A549 (cell line): ENCODE measurements around the gene TRIM9. TPM values are rescaled to one million over a fixed set of nuclear protein-coding genes. Genes with fewer than 3 reads are reported as not detected.

Source experiments
- ATAC-seq, 2 experiments: fragments of 200-7000 bp in 1 of 2; fragments of >200 bp in 1 of 2; cut with Nextera tagmentation in 1 of 2; cut with Tn5 transposase in 1 of 2; 3 replicates each; pipeline versions ENCODE4 v1.8.0 to v1.9.1; 2018 to 2020; ENCODE audit warnings: mild to moderate bottlenecking in 1 of 2, moderate library complexity in 1 of 2
- CTCF ChIA-PET: fragments of 300-600 bp; sonication (Branson Sonifier 250); formaldehyde crosslinking; extraction: SDS; loops from one replicate; lab custom pipeline; 2021; ENCODE audit warnings: antibody characterized with exemption, inconsistent platforms; lab: Yijun Ruan, JAX
- POLR2A ChIA-PET: fragments of 350-600 bp; formaldehyde crosslinking; extraction: SDS; loops from one replicate; lab custom pipeline; 2021; ENCODE audit warnings: antibody characterized with exemption, inconsistent platforms; lab: Yijun Ruan, JAX
- DNase-seq, 2 experiments: peaks; one replicate each; pipeline versions ENCODE4 v3.0.0 to v3.0.0-alpha.2; 2011 to 2016; ENCODE audit warnings: low read depth in 1 of 2, low spot score in 1 of 2
- FAIRE-seq: peaks from 2 replicates; lab custom pipeline; 2011; peaks lifted over from hg19 to GRCh38; lab: Jason Lieb, UNC
- H3K27ac ChIP-seq, 2 experiments: fragments of >200 bp; sonication (Bioruptor Twin); formaldehyde crosslinking; 3 replicates each; pipeline ENCODE4 v1.5.1; 2016 to 2017
- H3K4me1 ChIP-seq: fragments of >200 bp; sonication (Bioruptor Twin); formaldehyde crosslinking; 3 replicates; pipeline ENCODE4 v1.6.1; 2016
- H3K4me2 ChIP-seq: fragments of >200 bp; sonication (Bioruptor Twin); formaldehyde crosslinking; 3 replicates; pipeline ENCODE4 v1.6.1; 2016
- H3K4me3 ChIP-seq: fragments of >200 bp; sonication (Bioruptor Twin); formaldehyde crosslinking; 3 replicates; pipeline ENCODE4 v1.5.1; 2016
- H3K9me3 ChIP-seq: fragments of >200 bp; sonication (Bioruptor Twin); formaldehyde crosslinking; 3 replicates; pipeline ENCODE4 v1.6.1; 2016
- ATOH8 ChIP-seq: fragments of 250-450 bp; sonication (Bioruptor Pico); IDR thresholded peaks from 2 replicates; pipeline ENCODE4 v1.5.0; 2020; ENCODE audit warnings: low read depth, mild to moderate bottlenecking, moderate library complexity
- BCL3 ChIP-seq: fragments of >200 bp; sonication (Bioruptor Twin); formaldehyde crosslinking; IDR thresholded peaks from 3 replicates; pipeline ENCODE4 v1.6.1; 2016
- CBX2 ChIP-seq: fragments of 200-600 bp; sonication (generic); IDR thresholded peaks from 2 replicates; pipeline ENCODE4 v1.6.1; 2016; ENCODE audit warnings: low read depth, mild to moderate bottlenecking, borderline replicate concordance
- CHD2 ChIP-seq: fragments of 150-350 bp; IDR thresholded peaks from 2 replicates; pipeline ENCODE4 v1.6.1; 2014; ENCODE audit warnings: low read length; ENCODE audit not compliant: partially characterized antibody
- EP300 ChIP-seq, 2 experiments: fragments of >200 bp; sonication (Bioruptor Twin); formaldehyde crosslinking; IDR thresholded peaks; 2 replicates in 1 of 2; 3 replicates in 1 of 2; pipeline ENCODE4 v1.6.1; 2016 to 2017
- GATA3 ChIP-seq: IDR thresholded peaks from 2 replicates; pipeline ENCODE4 v1.6.1; 2012; ENCODE audit warnings: borderline replicate concordance
- HOXA7 ChIP-seq: fragments of 250-450 bp; sonication (Bioruptor Pico); IDR thresholded peaks from 2 replicates; pipeline ENCODE4 v1.5.0; 2020; ENCODE audit warnings: mild to moderate bottlenecking, moderate library complexity
- JUN ChIP-seq, 2 experiments: fragments of >200 bp; sonication (Bioruptor Twin); formaldehyde crosslinking; IDR thresholded peaks; 2 replicates in 1 of 2; 3 replicates in 1 of 2; pipeline ENCODE4 v1.6.1; 2016 to 2017
- KDM1A ChIP-seq: fragments of 200-600 bp; sonication (generic); IDR thresholded peaks from 2 replicates; pipeline ENCODE4 v1.6.1; 2016; ENCODE audit warnings: low read depth, mild to moderate bottlenecking
- MAFK ChIP-seq: fragments of 450-650 bp; IDR thresholded peaks from 2 replicates; pipeline ENCODE4 v1.6.1; 2014; ENCODE audit not compliant: partially characterized antibody
- MAX ChIP-seq: IDR thresholded peaks from 2 replicates; pipeline ENCODE4 v1.6.1; 2012
- POLR2AphosphoS2 ChIP-seq: conservative IDR thresholded peaks from 2 replicates; pipeline ENCODE4 v1.6.1; 2012; ENCODE audit warnings: low read length, improper control_type of control experiment, inconsistent platforms
- RAD21 ChIP-seq, 2 experiments: fragments of >200 bp in 1 of 2; sonication (Bioruptor Twin) in 1 of 2; formaldehyde crosslinking in 1 of 2; IDR thresholded peaks in 1 of 2; conservative IDR thresholded peaks in 1 of 2; 2 replicates in 1 of 2; 3 replicates in 1 of 2; pipeline ENCODE4 v1.6.1; 2012 to 2018; ENCODE audit warnings: inconsistent platforms in 1 of 2
- SMC3 ChIP-seq: fragments of >200 bp; sonication (Bioruptor Twin); formaldehyde crosslinking; IDR thresholded peaks from 3 replicates; pipeline ENCODE4 v1.6.1; 2018; ENCODE audit warnings: inconsistent platforms
- WGBS: methylation state at CpG from one replicate; pipeline ENCODE4 v1.1.6; 2017; ENCODE audit errors: missing lambda C conversion rate; 5-methylcytosine and 5-hydroxymethylcytosine counted together
- polyA plus RNA-seq, 4 experiments: library from polyadenylated mRNA; depleted of rRNA in 3 of 4; stranded (reverse); fragments of >200 nt; fragmentation: RNase III in 1 of 4; extraction: RNeasy Plus Mini Kit Qiagen cat#74134 plus additional on column Dnase treatment in 1 of 4; gene quantifications; 2 replicates in 3 of 4; 3 replicates in 1 of 4; pipeline ENCODE4 v1.2.3, GENCODE V29; 2011 to 2017
- TF ChIP-seq, protein P1 (sequence below): fragments of 200-600 bp; sonication (generic); IDR thresholded peaks from 2 replicates; pipeline ENCODE4 v1.6.1; 2016; ENCODE audit warnings: antibody characterized with exemption, mild to moderate bottlenecking, moderate library complexity
- TF ChIP-seq, protein P2 (sequence below): fragments of 450-650 bp; IDR thresholded peaks from 2 replicates; pipeline ENCODE4 v1.6.1; 2014; ENCODE audit warnings: antibody characterized with exemption

TRIM9 gene
- polyA plus RNA-seq, 2 of the 4 experiments (the other 2 are of a cell fraction), result 5.4 to 21.2 TPM

- TF ChIP-seq RAD21 (conservative IDR thresholded peaks at IDR 0.05 in 1 of 2, IDR thresholded peaks at IDR 0.05 in 1 of 2) (no peak), MAFK (no peak), JUN (IDR thresholded peaks at IDR 0.05) (no peak)
- TF ChIP-seq, protein P1, sequence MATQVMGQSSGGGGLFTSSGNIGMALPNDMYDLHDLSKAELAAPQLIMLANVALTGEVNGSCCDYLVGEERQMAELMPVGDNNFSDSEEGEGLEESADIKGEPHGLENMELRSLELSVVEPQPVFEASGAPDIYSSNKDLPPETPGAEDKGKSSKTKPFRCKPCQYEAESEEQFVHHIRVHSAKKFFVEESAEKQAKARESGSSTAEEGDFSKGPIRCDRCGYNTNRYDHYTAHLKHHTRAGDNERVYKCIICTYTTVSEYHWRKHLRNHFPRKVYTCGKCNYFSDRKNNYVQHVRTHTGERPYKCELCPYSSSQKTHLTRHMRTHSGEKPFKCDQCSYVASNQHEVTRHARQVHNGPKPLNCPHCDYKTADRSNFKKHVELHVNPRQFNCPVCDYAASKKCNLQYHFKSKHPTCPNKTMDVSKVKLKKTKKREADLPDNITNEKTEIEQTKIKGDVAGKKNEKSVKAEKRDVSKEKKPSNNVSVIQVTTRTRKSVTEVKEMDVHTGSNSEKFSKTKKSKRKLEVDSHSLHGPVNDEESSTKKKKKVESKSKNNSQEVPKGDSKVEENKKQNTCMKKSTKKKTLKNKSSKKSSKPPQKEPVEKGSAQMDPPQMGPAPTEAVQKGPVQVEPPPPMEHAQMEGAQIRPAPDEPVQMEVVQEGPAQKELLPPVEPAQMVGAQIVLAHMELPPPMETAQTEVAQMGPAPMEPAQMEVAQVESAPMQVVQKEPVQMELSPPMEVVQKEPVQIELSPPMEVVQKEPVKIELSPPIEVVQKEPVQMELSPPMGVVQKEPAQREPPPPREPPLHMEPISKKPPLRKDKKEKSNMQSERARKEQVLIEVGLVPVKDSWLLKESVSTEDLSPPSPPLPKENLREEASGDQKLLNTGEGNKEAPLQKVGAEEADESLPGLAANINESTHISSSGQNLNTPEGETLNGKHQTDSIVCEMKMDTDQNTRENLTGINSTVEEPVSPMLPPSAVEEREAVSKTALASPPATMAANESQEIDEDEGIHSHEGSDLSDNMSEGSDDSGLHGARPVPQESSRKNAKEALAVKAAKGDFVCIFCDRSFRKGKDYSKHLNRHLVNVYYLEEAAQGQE, result no peak
These were observed 22.7 kb upstream of the TRIM9 start (continued) for GRCh38 chr14:51117593-51117992.

DNA sequence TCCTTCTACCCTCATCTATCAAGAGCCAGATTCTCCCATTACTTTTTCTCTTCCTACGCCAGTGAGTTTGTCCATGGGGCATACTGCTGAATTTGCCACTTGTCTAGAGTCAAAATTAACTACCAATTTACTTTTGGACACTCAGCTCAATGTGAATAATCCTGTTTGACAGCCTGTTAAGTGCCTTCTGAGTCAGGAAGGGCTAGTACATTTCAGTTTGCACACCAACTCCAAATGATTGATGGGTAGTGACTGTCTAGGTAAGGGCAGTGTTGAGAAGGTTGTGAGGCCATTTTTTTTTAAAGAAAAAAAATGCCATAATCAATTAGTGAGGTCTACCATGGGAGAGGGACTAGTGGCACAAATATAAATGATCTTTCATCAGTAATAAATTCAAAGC, 21.8 kb upstream of the TRIM9 start:
- H3K27ac ChIP-seq, result no peak overlapping the region
- TF ChIP-seq BCL3, result no peak
- no peak overlapping the region for H3K4me3 ChIP-seq
- ATAC-seq (no peak), DNase-seq (no peak), FAIRE-seq (no peak)
- ChIA-PET CTCF (interaction anchor here (1.0 to 2.4 kb wide), 4 partner anchors 8 to 167 kb away, joined by 3 to 9 read pairs (median 3); partner anchors contain the start of gene TRIM9), POLR2A (no interaction called here)
- no peaks in the 10 kb centered on the region for H3K9me3 ChIP-seq
- no peaks in the 10 kb centered on the region for H3K4me1 ChIP-seq
- H3K4me2 ChIP-seq, result no peak overlapping the region
- WGBS, result 91% methylated on average over 1 of the region's 1 CpG

GRCh38 chr14:51109651-51110050, 14.7 kb upstream of the TRIM9 start:
- no peak overlapping the region for H3K27ac ChIP-seq
- CTCF ChIA-PET, result no interaction called here
- no peak for ATAC-seq
- TF ChIP-seq HOXA7 (no peak), KDM1A (no peak), SMC3 (no peak), EP300 (IDR thresholded peaks at IDR 0.05) (no peak), CBX2 (no peak), CHD2 (no peak), MAX (no peak), GATA3 (no peak), POLR2AphosphoS2 (no peak)
- TF ChIP-seq, all 56 proteins: peak for 0
- POLR2A ChIA-PET, result no interaction called here
- H3K4me3 ChIP-seq, result no peak overlapping the region
- H3K9me3 ChIP-seq, result no peaks in the 10 kb centered on the region
- no peaks in the 10 kb centered on the region for H3K4me1 ChIP-seq
- DNase-seq (no peak), FAIRE-seq (no peak)
- no peak overlapping the region for H3K4me2 ChIP-seq
- 66% methylated on average over 3 of the region's 3 CpGs for WGBS

- Histone ChIP-seq H3K4me1 (no peaks in the 10 kb centered on the region), H3K9me3 (no peaks in the 10 kb centered on the region), H3K27ac (no peak overlapping the region), H3K4me2 (no peak overlapping the region)
- no peak for ATAC-seq
- CTCF ChIA-PET, result interaction anchor here (4.7 kb wide), 1 partner anchor 13 kb away, joined by 30 read pairs; the partner anchor contains the start of gene TRIM9
- no peak for FAIRE-seq
- DNase-seq, result no peak
- TF ChIP-seq, protein P2, sequence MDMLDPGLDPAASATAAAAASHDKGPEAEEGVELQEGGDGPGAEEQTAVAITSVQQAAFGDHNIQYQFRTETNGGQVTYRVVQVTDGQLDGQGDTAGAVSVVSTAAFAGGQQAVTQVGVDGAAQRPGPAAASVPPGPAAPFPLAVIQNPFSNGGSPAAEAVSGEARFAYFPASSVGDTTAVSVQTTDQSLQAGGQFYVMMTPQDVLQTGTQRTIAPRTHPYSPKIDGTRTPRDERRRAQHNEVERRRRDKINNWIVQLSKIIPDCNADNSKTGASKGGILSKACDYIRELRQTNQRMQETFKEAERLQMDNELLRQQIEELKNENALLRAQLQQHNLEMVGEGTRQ, result no peak
- TF ChIP-seq JUN (IDR thresholded peaks at IDR 0.05) (no peak), ATOH8 (no peak)
- TF ChIP-seq, all 56 proteins: peak for 0
- 91% methylated on average over 1 of the region's 1 CpG for WGBS
- POLR2A ChIA-PET, result interaction anchor here (1.8 kb wide), 1 partner anchor 12 kb away, joined by 8 read pairs; the partner anchor contains the start of gene TRIM9
- H3K4me3 ChIP-seq, result no peak overlapping the region
These were observed 12.9 kb upstream of the TRIM9 start for GRCh38 chr14:51107801-51108200.
